DND-41 (cell line): Measurements from ENCODE around the gene SNN.

ENCODE experiments used
- ATAC-seq: fragments of 200-7000 bp; cut with Tn5 transposase; 3 replicates; pipeline ENCODE4 v1.9.1; 2021; ENCODE audit warnings: low read depth; ENCODE audit not compliant: insufficient read depth
- DNase-seq: peaks from one replicate; pipeline ENCODE4 v3.0.0-alpha.2; 2020
- H2AFZ ChIP-seq: 2 replicates; pipeline ENCODE4 v1.6.0; 2012; ENCODE audit warnings: low read depth, low read length
- H3K27ac ChIP-seq: 2 replicates; pipeline ENCODE4 v1.5.1; 2012; ENCODE audit warnings: low read length, inconsistent platforms
- H3K27me3 ChIP-seq: fragments of 200-600 bp; sonication (generic); 2 replicates; pipeline ENCODE4 v1.6.0; 2012; ENCODE audit warnings: low read length, mild to moderate bottlenecking, inconsistent platforms; ENCODE audit not compliant: insufficient read depth, poor library complexity
- H3K36me3 ChIP-seq: 2 replicates; pipeline ENCODE4 v1.5.1; 2012; ENCODE audit warnings: low read length, inconsistent platforms; ENCODE audit not compliant: insufficient read depth
- H3K4me1 ChIP-seq: 2 replicates; pipeline ENCODE4 v1.5.1; 2012; ENCODE audit warnings: mild to moderate bottlenecking, low read length; ENCODE audit not compliant: insufficient read depth
- H3K4me2 ChIP-seq: 2 replicates; pipeline ENCODE4 v1.6.0; 2012; ENCODE audit warnings: mild to moderate bottlenecking, moderate library complexity, low read length, inconsistent platforms; ENCODE audit not compliant: insufficient read depth
- H3K4me3 ChIP-seq, 2 experiments: fragments of 200-600 bp in 1 of 2; shearing (Covaris generic) in 1 of 2; 2 replicates each; pipeline ENCODE4 v1.5.1; 2012 to 2016; ENCODE audit warnings: inconsistent platforms in 2 of 2, low read length in 2 of 2, mild to moderate bottlenecking in 2 of 2, low read depth in 1 of 2, moderate library complexity in 1 of 2
- H3K79me2 ChIP-seq: 2 replicates; pipeline ENCODE4 v1.6.0; 2012; ENCODE audit warnings: low read length, inconsistent platforms; ENCODE audit not compliant: insufficient read depth
- H3K9ac ChIP-seq: 2 replicates; pipeline ENCODE4 v1.6.0; 2012; ENCODE audit warnings: low read depth, mild to moderate bottlenecking, inconsistent platforms, low read length, moderate library complexity
- H3K9me3 ChIP-seq: 2 replicates; pipeline ENCODE4 v1.5.1; 2012; ENCODE audit warnings: low read length, moderate library complexity, mild to moderate bottlenecking, inconsistent platforms; ENCODE audit not compliant: insufficient read depth, severe bottlenecking
- H4K20me1 ChIP-seq: 2 replicates; pipeline ENCODE4 v1.6.0; 2012; ENCODE audit warnings: low read length; ENCODE audit not compliant: insufficient read depth
- CTCF ChIP-seq: IDR thresholded peaks from 2 replicates; pipeline ENCODE4 v1.5.1; 2012; ENCODE audit warnings: borderline replicate concordance, low read length, moderate library complexity, mild to moderate bottlenecking; ENCODE audit not compliant: poor library complexity, severe bottlenecking; ENCODE audit errors: extremely low read depth
- EZH2 ChIP-seq: IDR thresholded peaks from 3 replicates; pipeline ENCODE4 v1.6.1; 2012; ENCODE audit warnings: borderline replicate concordance, low read depth, mild to moderate bottlenecking, moderate library complexity, low read length, inconsistent platforms; ENCODE audit not compliant: severe bottlenecking

The SNN gene

GRCh38 chr16:11642765-11643116 is 25.5 kb upstream of the SNN start:
- no peak overlapping the region for H3K4me3 ChIP-seq
- H3K9me3 ChIP-seq, result no peaks in the 10 kb centered on the region
- no peak overlapping the region for H2AFZ ChIP-seq
- H4K20me1 ChIP-seq, result no peaks in the 10 kb centered on the region
- H3K4me2 ChIP-seq, result no peak overlapping the region
- ATAC-seq (no peak), DNase-seq (no peak)
- no peaks in the 10 kb centered on the region for H3K36me3 ChIP-seq
- H3K27me3 ChIP-seq, result no peaks in the 10 kb centered on the region
- no peaks in the 10 kb centered on the region for H3K79me2 ChIP-seq
- no peaks in the 10 kb centered on the region for H3K4me1 ChIP-seq
- H3K27ac ChIP-seq, result no peak overlapping the region
- H3K9ac ChIP-seq, result no peak overlapping the region
- TF ChIP-seq EZH2, result no peak
- TF ChIP-seq CTCF, result no peak

DNA sequence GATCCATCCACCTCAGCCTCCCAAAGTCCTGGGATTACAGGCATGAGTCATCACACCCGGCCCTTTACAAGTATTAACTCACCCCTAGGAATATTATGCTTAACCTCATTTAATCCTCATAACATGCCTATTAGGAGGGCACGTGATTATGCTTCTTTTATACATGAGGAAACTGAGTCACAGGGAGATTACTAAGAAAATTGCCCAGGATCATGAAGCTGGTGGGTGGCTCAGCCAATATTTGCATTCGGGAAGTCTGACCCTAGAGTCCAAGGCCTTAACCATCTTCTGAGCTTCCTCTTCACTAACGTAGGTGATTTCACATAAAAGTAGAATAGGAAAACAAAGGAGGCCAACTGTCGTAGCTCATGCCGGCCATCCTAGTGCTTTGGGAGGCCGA is 19.0 kb upstream of the SNN start:
- Histone ChIP-seq H3K4me1 (peaks cover 13% of the 10 kb centered on the region), H3K4me2 (no peak overlapping the region), H3K9me3 (no peaks in the 10 kb centered on the region), H3K36me3 (no peaks in the 10 kb centered on the region), H3K9ac (no peak overlapping the region), H3K27me3 (no peaks in the 10 kb centered on the region), H3K79me2 (no peaks in the 10 kb centered on the region), H2AFZ (no peak overlapping the region), H3K27ac (no peak overlapping the region), H4K20me1 (no peaks in the 10 kb centered on the region), H3K4me3 (no peak overlapping the region)
- DNase-seq (no peak), ATAC-seq (no peak)
- TF ChIP-seq CTCF (no peak), EZH2 (no peak)

DNA sequence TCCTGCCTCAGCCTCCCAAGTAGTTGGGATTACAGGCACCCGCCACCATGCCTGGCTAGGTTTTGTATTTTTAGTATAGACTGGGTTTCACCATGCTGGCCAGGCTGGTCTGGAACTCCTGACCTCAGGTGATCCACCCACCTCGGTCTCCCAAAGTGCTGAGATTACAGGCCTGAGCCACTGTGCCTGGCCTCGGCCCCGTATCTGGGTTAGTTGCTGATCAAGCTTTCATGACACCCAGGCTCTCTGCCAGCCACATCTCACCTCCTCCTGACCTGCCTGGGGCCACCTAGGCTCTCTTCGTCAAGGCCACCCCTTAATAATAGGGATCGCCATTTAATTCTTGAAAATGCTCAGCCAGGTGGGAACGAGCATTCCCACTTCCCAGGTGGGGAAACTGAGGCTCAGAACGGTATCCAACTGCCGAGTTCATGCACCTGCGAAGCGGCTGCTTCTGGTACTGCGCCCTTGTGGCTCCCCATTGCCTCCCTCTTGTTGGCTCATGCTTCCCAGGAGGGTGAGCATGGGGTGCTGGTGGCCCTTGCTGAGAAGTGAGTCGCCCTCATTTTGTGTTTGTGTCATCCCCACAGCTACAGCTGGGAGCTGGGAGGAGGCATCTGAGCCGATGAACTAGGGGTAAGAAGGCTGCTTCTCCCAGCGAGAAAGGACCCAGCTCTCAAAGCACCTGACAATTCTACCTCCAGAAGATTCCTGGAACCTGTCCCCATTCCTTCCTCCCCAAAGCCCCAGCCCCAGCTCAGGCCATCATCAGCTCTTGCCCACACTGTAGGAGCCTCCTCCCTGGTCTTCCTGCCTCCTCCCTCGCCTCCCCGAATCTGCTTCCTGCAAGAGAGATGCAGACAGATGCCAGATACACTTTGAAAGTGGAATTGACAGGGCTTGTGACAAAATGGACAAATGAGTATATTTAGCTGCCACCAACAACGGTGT is 17.3 kb upstream of the SNN start:
- no peak overlapping the region for H2AFZ ChIP-seq
- DNase-seq (no peak), ATAC-seq (no peak)
- no peak overlapping the region for H3K27ac ChIP-seq
- no peaks in the 10 kb centered on the region for H3K79me2 ChIP-seq
- H3K4me1 ChIP-seq, result peaks cover 25% of the 10 kb centered on the region
- H4K20me1 ChIP-seq, result no peaks in the 10 kb centered on the region
- no peak for TF ChIP-seq EZH2
- TF ChIP-seq CTCF, result no peak
- H3K36me3 ChIP-seq, result no peaks in the 10 kb centered on the region
- H3K9ac ChIP-seq, result no peak overlapping the region
- H3K27me3 ChIP-seq, result no peaks in the 10 kb centered on the region
- no peaks in the 10 kb centered on the region for H3K9me3 ChIP-seq
- no peak overlapping the region for H3K4me2 ChIP-seq
- no peak overlapping the region for H3K4me3 ChIP-seq
